BLaER1 treated with 17β-estradiol and CSF1 and Interleukin-3, amounts not matched to agents 10 nM and 100 nM (cell line): ENCODE results near the gene LDLRAD3.
A peak's percentile ranks its signal among the peaks of the same experiment; 100 is the strongest.

Experiments used
- H3K27ac ChIP-seq, 11 experiments: shearing (Covaris generic); formaldehyde crosslinking; 2 replicates each; pipeline ENCODE4 v1.8.1; 2022
- H3K27me3 ChIP-seq, 11 experiments: shearing (Covaris generic); formaldehyde crosslinking; 2 replicates each; pipeline ENCODE4 v1.8.1; 2022
- H3K36me3 ChIP-seq, 11 experiments: shearing (Covaris generic); formaldehyde crosslinking; 2 replicates each; pipeline ENCODE4 v1.8.1; 2022
- H3K4me1 ChIP-seq, 10 experiments: shearing (Covaris generic); formaldehyde crosslinking; 2 replicates each; pipeline ENCODE4 v1.8.1; 2022
- H3K4me2 ChIP-seq, 11 experiments: shearing (Covaris generic); formaldehyde crosslinking; 2 replicates each; pipeline ENCODE4 v1.8.1; 2022
- H3K4me3 ChIP-seq, 10 experiments: shearing (Covaris generic); formaldehyde crosslinking; 2 replicates each; pipeline ENCODE4 v1.8.1; 2022
- H3K9ac ChIP-seq, 11 experiments: shearing (Covaris generic); formaldehyde crosslinking; 2 replicates each; pipeline ENCODE4 v1.8.1; 2022
- H3K9me3 ChIP-seq, 11 experiments: shearing (Covaris generic); formaldehyde crosslinking; replicated peaks in 1 of 11; 2 replicates each; pipeline ENCODE4 v1.8.1; 2022
- H4K20me1 ChIP-seq, 11 experiments: shearing (Covaris generic); formaldehyde crosslinking; 2 replicates each; pipeline ENCODE4 v1.8.1; 2022
- Cebpa-rat ChIP-seq, 11 experiments: shearing (Covaris generic); IDR thresholded peaks; 2 replicates each; pipeline ENCODE4 v1.8.1; 2022

LDLRAD3 gene

GRCh38 chr11:36271794-36272407, 328.0 kb downstream of the LDLRAD3 start:
- no peak overlapping the region for H3K9ac ChIP-seq
- H3K36me3 ChIP-seq, result peaks cover 54 to 68% (median 65%) of the 10 kb centered on the region in 11 experiments
- H3K4me1 ChIP-seq, result no peaks in the 10 kb centered on the region; a peak in 1 of 20 replicates
- no peak overlapping the region for H3K4me2 ChIP-seq
- H3K4me3 ChIP-seq, result no peak overlapping the region
- peaks cover 0 to 6% (median 0%) of the 10 kb centered on the region in 11 experiments; a peak in 2 of 22 replicates for H4K20me1 ChIP-seq
- no peak overlapping the region for H3K27ac ChIP-seq
- TF ChIP-seq Cebpa-rat (IDR thresholded peaks at IDR 0.05), result no peak
- H3K9me3 ChIP-seq, result peaks cover 7 to 23% (median 13%) of the 10 kb centered on the region in 11 experiments; a peak in 18 of 22 replicates
- no peaks in the 10 kb centered on the region for H3K27me3 ChIP-seq

GRCh38 chr11:36273110-36273509, 329.2 kb downstream of the LDLRAD3 start:
- Histone ChIP-seq H3K4me3 (no peak overlapping the region), H3K9ac (no peak overlapping the region), H3K27me3 (no peaks in the 10 kb centered on the region), H3K9me3 (peaks cover 7 to 23% (median 13%) of the 10 kb centered on the region in 11 experiments; a peak in 18 of 22 replicates), H3K4me2 (no peak overlapping the region), H3K36me3 (peaks cover 54 to 79% (median 66%) of the 10 kb centered on the region in 11 experiments), H3K27ac (no peak overlapping the region), H3K4me1 (no peaks in the 10 kb centered on the region; a peak in 1 of 20 replicates), H4K20me1 (peaks cover 0 to 6% (median 0%) of the 10 kb centered on the region in 11 experiments; a peak in 4 of 22 replicates)
- no peak for TF ChIP-seq Cebpa-rat (IDR thresholded peaks at IDR 0.05)

DNA sequence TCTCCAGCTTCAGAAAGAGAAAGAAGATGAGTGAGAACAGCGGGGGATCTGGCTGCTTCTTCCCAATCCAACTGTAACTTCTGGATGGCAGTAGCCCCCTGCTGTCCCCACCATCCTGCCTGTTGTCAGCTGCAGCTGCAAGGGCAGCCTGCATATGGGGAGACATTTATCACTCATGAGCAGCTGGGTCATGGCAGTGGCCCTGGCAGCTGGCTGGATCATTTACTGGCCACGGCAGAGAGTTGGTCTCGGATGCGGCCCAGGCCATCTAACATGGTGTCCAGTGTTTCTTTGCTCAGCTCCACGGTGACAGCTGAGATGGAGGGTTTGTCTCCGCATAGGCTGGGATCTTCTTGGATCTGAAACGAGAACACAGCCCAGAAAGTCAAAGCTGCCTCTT, 330.6 kb downstream of the LDLRAD3 start:
- Histone ChIP-seq H3K27ac (no peak overlapping the region), H3K9me3 (peaks cover 7 to 23% (median 13%) of the 10 kb centered on the region in 11 experiments; a peak in 18 of 22 replicates), H3K27me3 (no peaks in the 10 kb centered on the region), H3K4me3 (no peak overlapping the region), H3K36me3 (peaks cover 65 to 92% (median 78%) of the 10 kb centered on the region in 11 experiments), H3K4me1 (no peaks in the 10 kb centered on the region; a peak in 2 of 20 replicates), H4K20me1 (peaks cover 0 to 19% (median 9%) of the 10 kb centered on the region in 11 experiments; a peak in 8 of 22 replicates), H3K4me2 (no peak overlapping the region), H3K9ac (no peak overlapping the region)
- no peak for TF ChIP-seq Cebpa-rat (IDR thresholded peaks at IDR 0.05)

DNA sequence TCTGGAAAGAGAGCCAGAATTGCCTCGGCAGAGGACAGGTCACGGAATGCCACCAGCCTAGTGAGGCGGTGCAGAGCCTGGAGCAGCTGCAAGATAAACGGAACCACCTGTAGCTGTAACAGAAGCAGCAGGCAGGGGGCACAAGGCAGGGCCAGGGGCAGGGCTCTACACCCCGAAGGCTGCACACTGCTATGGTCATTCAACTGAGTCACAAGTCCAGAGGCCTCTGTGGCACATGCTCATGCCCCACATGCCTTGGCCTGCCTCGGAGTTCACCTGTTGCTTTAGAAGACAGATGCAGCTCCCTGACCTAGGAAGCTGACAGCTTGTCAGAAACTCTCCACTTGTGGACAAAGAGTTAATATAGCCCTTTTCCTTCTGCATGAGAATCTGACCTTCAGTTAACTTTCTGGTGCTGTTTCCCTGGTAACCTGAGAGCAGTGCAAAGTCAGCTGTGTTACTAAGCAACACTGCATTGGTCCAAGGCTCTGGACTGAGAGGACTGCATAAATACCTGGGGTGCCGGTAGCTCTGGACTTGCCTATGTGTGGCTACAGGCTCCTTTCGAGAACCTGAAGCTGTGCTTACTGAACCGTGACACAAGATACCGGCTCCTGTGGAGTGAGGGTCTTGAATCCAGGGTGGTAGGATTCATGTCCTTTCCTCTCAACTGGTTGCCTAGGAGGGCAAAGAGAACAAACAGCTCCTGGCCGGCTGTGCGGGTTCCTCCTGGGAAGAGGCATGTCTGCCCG, 334.8 kb downstream of the LDLRAD3 start:
- Histone ChIP-seq H3K4me2 (no peak overlapping the region), H3K9ac (no peak overlapping the region), H3K36me3 (peaks cover 33 to 89% (median 62%) of the 10 kb centered on the region in 11 experiments), H3K4me1 (peaks cover 0 to 15% (median 0%) of the 10 kb centered on the region in 10 experiments; a peak in 4 of 20 replicates), H3K27ac (no peak overlapping the region), H3K27me3 (no peaks in the 10 kb centered on the region), H3K9me3 (peaks cover 5 to 26% (median 16%) of the 10 kb centered on the region in 11 experiments; a peak in 16 of 22 replicates), H3K4me3 (no peak overlapping the region), H4K20me1 (peaks cover 0 to 52% (median 19%) of the 10 kb centered on the region in 11 experiments; a peak in 11 of 22 replicates)
- TF ChIP-seq Cebpa-rat (IDR thresholded peaks at IDR 0.05), result no peak

DNA sequence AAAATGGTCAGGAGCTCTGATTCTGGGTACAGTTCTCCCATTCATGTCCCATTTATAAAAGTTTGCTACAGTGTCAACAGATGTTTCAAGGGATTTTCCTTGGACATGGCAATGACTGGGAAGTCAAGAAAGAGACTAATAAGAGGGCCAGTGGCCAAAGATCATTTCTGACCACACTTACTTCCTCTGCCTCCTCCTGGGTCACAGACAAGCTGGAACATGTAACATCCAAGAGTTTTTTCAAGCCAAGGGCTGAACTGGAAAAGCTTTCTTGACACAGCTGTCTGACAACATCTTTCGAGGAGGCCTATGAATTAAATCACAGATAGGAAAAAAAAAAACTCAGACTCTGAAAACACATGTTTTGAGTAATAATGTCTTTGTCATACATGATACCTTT, 336.7 kb downstream of the LDLRAD3 start:
- Histone ChIP-seq H3K27me3 (no peaks in the 10 kb centered on the region), H3K9me3 (peaks cover 5 to 21% (median 15%) of the 10 kb centered on the region in 11 experiments; a peak in 16 of 22 replicates), H3K4me1 (peaks cover 0 to 15% (median 0%) of the 10 kb centered on the region in 10 experiments; a peak in 5 of 20 replicates), H3K4me3 (no peak overlapping the region), H3K9ac (no peak overlapping the region), H3K4me2 (peak overlapping the region in 1 of 11 experiments; percentile 23; a peak in 1 of 22 replicates), H4K20me1 (peaks cover 0 to 68% (median 19%) of the 10 kb centered on the region in 11 experiments; a peak in 11 of 22 replicates), H3K27ac (no peak overlapping the region), H3K36me3 (peaks cover 19 to 74% (median 45%) of the 10 kb centered on the region in 11 experiments)
- no peak for TF ChIP-seq Cebpa-rat (IDR thresholded peaks at IDR 0.05)
